OCI-LY1 (cell line): ENCODE measurements around the gene POU6F2.

Experiments
- H2AFZ ChIP-seq: fragments of 200-600 bp; sonication (generic), shearing (Covaris generic); 2 replicates; pipeline ENCODE4 v1.6.0; 2014; ENCODE audit warnings: antibody characterized with exemption, mild to moderate bottlenecking, low read length
- H3F3A ChIP-seq: fragments of 200-600 bp; sonication (generic), shearing (Covaris generic); 2 replicates; pipeline ENCODE4 v1.6.0; 2014; ENCODE audit warnings: mild to moderate bottlenecking, antibody characterized with exemption, low read length, moderate library complexity; ENCODE audit not compliant: insufficient read depth
- H3K27ac ChIP-seq: fragments of 200-600 bp; sonication (generic); 2 replicates; pipeline ENCODE4 v1.5.1; 2014; ENCODE audit warnings: low read length, mixed run types, mild to moderate bottlenecking, low read depth; ENCODE audit not compliant: poor library complexity, severe bottlenecking
- H3K27me3 ChIP-seq: fragments of 200-600 bp; sonication (generic); 2 replicates; pipeline ENCODE4 v1.6.0; 2014; ENCODE audit warnings: antibody characterized with exemption, mild to moderate bottlenecking, low read length, moderate library complexity; ENCODE audit not compliant: insufficient read depth
- H3K36me3 ChIP-seq: fragments of 200-600 bp; sonication (generic); 2 replicates; pipeline ENCODE4 v1.6.1; 2014; ENCODE audit warnings: mild to moderate bottlenecking, antibody characterized with exemption, low read length, moderate library complexity, mixed read lengths; ENCODE audit not compliant: insufficient read depth
- H3K4me1 ChIP-seq: fragments of 200-600 bp; sonication (generic); 2 replicates; pipeline ENCODE4 v1.5.1; 2014; ENCODE audit warnings: mild to moderate bottlenecking, low read length, moderate library complexity; ENCODE audit not compliant: insufficient read depth, severe bottlenecking
- H3K4me2 ChIP-seq: fragments of 200-600 bp; sonication (generic), shearing (Covaris generic); 2 replicates; pipeline ENCODE4 v1.6.1; 2014; ENCODE audit warnings: low read length
- H3K4me3 ChIP-seq: fragments of 200-600 bp; sonication (generic); 2 replicates; pipeline ENCODE4 v1.5.1; 2014; ENCODE audit warnings: low read length, low read depth, mild to moderate bottlenecking, mixed read lengths; ENCODE audit not compliant: poor library complexity, severe bottlenecking
- H3K79me2 ChIP-seq: fragments of 200-600 bp; shearing (Covaris generic); 2 replicates; pipeline ENCODE4 v1.6.1; 2016; ENCODE audit warnings: mixed run types, low read length, mixed read lengths; ENCODE audit not compliant: insufficient read depth
- H3K9ac ChIP-seq: fragments of 200-600 bp; sonication (generic), shearing (Covaris generic); 2 replicates; pipeline ENCODE4 v1.6.1; 2014; ENCODE audit warnings: mild to moderate bottlenecking, low read length, mixed read lengths
- H3K9me2 ChIP-seq: fragments of 200-600 bp; sonication (generic), shearing (Covaris generic); 2 replicates; pipeline ENCODE4 v1.6.1; 2014; ENCODE audit warnings: low read depth, mild to moderate bottlenecking, low read length, mixed read lengths
- H3K9me3 ChIP-seq: fragments of 200-600 bp; shearing (Covaris generic); 2 replicates; pipeline ENCODE4 v1.6.1; 2014; ENCODE audit warnings: low read length, mixed read lengths
- H4K20me1 ChIP-seq: fragments of 200-600 bp; sonication (generic), shearing (Covaris generic); 2 replicates; pipeline ENCODE4 v1.6.0; 2016; ENCODE audit warnings: mild to moderate bottlenecking, low read length; ENCODE audit not compliant: insufficient read depth
- EZH2 ChIP-seq: fragments of 200-600 bp; sonication (generic), shearing (Covaris generic); IDR thresholded peaks from 2 replicates; pipeline ENCODE4 v1.8.0; 2017; ENCODE audit warnings: borderline replicate concordance, mixed run types, mild to moderate bottlenecking, antibody characterized with exemption, low read length, moderate library complexity, mixed read lengths
- TF ChIP-seq, protein P1 (sequence below): fragments of 200-600 bp; sonication (generic), shearing (Covaris generic); IDR thresholded peaks from 2 replicates; pipeline ENCODE4 v1.5.1; 2017; ENCODE audit warnings: mild to moderate bottlenecking, antibody characterized with exemption, low read length, moderate library complexity, mixed read lengths

The POU6F2 gene

DNA sequence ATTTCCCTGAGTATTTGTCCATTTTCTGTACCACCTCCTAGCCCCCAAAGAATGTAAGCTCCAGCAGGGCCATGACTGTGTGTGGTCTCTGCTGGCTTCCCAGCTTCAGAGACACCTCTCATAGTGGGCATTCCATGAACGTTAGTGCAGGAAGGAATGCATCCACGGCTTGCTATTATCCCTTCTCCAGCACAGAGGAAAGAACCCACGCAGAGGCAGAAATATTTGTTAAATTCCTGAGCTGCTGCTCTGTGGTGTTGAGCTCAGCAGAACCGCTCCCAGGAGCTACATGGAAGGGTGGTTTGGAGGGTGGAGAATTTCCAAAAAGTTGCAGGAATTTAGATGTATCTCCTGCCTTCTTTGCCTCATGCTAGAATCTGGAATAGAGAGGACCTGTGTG lies 275.2 kb downstream of the POU6F2 start:
- TF ChIP-seq, protein P1, sequence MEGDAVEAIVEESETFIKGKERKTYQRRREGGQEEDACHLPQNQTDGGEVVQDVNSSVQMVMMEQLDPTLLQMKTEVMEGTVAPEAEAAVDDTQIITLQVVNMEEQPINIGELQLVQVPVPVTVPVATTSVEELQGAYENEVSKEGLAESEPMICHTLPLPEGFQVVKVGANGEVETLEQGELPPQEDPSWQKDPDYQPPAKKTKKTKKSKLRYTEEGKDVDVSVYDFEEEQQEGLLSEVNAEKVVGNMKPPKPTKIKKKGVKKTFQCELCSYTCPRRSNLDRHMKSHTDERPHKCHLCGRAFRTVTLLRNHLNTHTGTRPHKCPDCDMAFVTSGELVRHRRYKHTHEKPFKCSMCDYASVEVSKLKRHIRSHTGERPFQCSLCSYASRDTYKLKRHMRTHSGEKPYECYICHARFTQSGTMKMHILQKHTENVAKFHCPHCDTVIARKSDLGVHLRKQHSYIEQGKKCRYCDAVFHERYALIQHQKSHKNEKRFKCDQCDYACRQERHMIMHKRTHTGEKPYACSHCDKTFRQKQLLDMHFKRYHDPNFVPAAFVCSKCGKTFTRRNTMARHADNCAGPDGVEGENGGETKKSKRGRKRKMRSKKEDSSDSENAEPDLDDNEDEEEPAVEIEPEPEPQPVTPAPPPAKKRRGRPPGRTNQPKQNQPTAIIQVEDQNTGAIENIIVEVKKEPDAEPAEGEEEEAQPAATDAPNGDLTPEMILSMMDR = no peak
- no peak for TF ChIP-seq EZH2

DNA sequence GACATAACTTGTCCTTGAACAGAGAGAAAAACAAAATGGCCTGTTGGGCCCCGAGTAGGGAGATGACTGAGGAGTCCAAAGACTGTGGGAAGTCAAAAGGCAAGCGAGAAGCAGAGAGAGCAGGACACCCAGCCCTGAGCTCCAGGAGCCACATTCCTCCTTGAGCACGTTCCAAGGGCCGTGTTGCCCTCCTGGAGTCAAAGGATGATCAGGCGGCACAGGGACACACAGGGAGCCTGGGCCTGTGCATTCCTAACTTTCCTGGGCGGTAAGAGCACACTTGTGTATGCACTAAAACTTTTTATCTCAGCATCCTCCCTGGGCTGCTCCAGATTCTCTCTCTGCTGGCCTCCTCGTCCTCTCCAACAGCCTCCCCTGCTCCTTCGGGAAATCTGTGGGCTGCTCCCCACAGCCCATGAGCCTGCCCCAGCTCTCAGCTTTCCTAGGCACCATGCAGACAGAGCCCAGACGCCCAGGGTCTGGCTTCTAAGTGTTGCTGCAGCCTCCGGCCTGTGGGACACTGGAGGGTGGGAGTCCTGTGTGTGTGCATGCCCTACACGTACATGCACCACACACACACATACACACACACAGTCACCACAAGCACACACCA lies 281.8 kb downstream of the POU6F2 start:
- no peak for TF ChIP-seq EZH2
- TF ChIP-seq, protein P1 = no peak
- Histone ChIP-seq H3K9me3 (no peaks in the 10 kb centered on the region), H3K9ac (no peak overlapping the region), H3K9me2 (no peaks in the 10 kb centered on the region), H3F3A (no peaks in the 10 kb centered on the region), H3K27me3 (no peaks in the 10 kb centered on the region), H3K27ac (no peak overlapping the region), H3K4me3 (no peak overlapping the region), H2AFZ (no peak overlapping the region), H3K4me1 (no peaks in the 10 kb centered on the region), H4K20me1 (no peaks in the 10 kb centered on the region), H3K4me2 (no peak overlapping the region), H3K79me2 (no peaks in the 10 kb centered on the region), H3K36me3 (no peaks in the 10 kb centered on the region)

More for the DNA sequence above, 275.2 kb downstream of the POU6F2 start:
- H3K9ac ChIP-seq = no peak overlapping the region
- H3K9me2 ChIP-seq = no peaks in the 10 kb centered on the region
- H4K20me1 ChIP-seq = no peaks in the 10 kb centered on the region
- H3K27ac ChIP-seq = no peak overlapping the region
- no peak overlapping the region for H3K4me2 ChIP-seq
- H3K27me3 ChIP-seq = no peaks in the 10 kb centered on the region
- H3K4me1 ChIP-seq = no peaks in the 10 kb centered on the region
- no peak overlapping the region for H2AFZ ChIP-seq
- no peaks in the 10 kb centered on the region for H3K9me3 ChIP-seq
- no peaks in the 10 kb centered on the region for H3K36me3 ChIP-seq
- H3K79me2 ChIP-seq = no peaks in the 10 kb centered on the region
- H3F3A ChIP-seq = no peaks in the 10 kb centered on the region
- no peak overlapping the region for H3K4me3 ChIP-seq

- Histone ChIP-seq H2AFZ (no peak overlapping the region), H3K4me3 (no peak overlapping the region), H3K36me3 (no peaks in the 10 kb centered on the region), H3K4me1 (no peaks in the 10 kb centered on the region), H3K4me2 (no peak overlapping the region), H4K20me1 (no peaks in the 10 kb centered on the region), H3K9me2 (no peaks in the 10 kb centered on the region), H3F3A (no peaks in the 10 kb centered on the region), H3K27ac (no peak overlapping the region), H3K27me3 (no peaks in the 10 kb centered on the region), H3K9ac (no peak overlapping the region), H3K79me2 (no peaks in the 10 kb centered on the region), H3K9me3 (no peaks in the 10 kb centered on the region)
- TF ChIP-seq EZH2 = no peak
- TF ChIP-seq, protein P1 = no peak
These were observed 282.7 kb downstream of the POU6F2 start for GRCh38 chr7:39260279-39260844.
